GM12865 (cell line): ENCODE results near the gene BMP2K.
"Not testable (repeated sequence)": the region's sequence is repeated elsewhere in the genome, so short reads cannot be mapped to it uniquely, and the experiment has no call there.

Experiments used
- DNase-seq: peaks from one replicate; pipeline ENCODE4 v3.0.0; 2010; ENCODE audit warnings: low read depth
- H3K4me3 ChIP-seq: 2 replicates; pipeline ENCODE4 v1.5.1; 2011; ENCODE audit warnings: mild to moderate bottlenecking, low read depth, low read length, control low read depth
- CTCF ChIP-seq: IDR thresholded peaks from 2 replicates; pipeline ENCODE4 v1.5.1; 2011; ENCODE audit warnings: low read length, control low read depth, low read depth, inconsistent platforms; ENCODE audit not compliant: insufficient read depth; ENCODE audit errors: missing control alignments

Gene BMP2K

GRCh38 chr4:78787392-78788006 lies 11.3 kb downstream of the BMP2K start:
- no peak for DNase-seq
- no peak for TF ChIP-seq CTCF
- no peak overlapping the region for H3K4me3 ChIP-seq

DNA sequence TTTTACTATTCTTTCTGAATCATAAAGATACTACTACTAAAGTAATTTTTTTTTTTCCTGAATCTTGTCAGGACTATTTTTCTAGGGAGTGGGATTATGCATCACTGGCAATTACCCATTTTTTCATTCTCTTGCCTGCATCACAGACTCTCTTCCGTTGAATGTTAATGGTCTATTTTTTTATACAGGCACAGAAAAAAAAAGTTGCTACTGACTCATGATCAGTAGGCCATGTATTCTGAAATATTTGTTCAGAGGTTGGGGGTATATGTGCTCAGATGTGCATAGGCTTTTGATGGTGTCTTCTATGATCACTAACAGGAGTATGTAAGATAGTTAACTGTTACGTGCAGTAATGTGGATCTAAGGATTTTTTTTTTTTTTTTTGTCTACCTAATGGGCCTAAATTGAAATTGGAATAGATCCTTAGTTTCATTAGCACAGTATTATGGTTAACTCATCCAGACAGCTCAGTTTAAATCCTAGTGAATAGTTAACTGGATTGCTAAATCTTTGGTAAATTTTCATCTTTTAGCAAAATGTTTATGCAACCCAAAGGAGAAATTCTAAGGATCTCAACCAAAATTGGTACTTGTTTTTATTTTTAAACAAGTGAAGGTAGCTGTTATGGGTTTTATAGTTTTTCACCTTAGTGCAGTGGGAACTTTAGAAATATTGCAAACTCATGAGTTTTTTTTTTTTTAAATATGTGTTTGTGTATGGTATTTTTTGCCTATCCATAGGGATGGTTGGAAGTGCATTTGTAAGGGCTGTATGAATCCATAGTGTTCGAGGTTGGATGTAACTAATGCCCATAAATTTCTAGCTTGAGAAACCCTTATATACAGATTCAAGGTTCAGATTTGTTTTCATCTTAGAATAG lies 12.1 kb downstream of the BMP2K start:
- H3K4me3 ChIP-seq: no peak overlapping the region
- DNase-seq: no peak
- no peak for TF ChIP-seq CTCF

- H3K4me3 ChIP-seq, DNase-seq: not testable (repeated sequence)
These were observed 19.7 kb downstream of the BMP2K start for GRCh38 chr4:78795594-78796416.

DNA sequence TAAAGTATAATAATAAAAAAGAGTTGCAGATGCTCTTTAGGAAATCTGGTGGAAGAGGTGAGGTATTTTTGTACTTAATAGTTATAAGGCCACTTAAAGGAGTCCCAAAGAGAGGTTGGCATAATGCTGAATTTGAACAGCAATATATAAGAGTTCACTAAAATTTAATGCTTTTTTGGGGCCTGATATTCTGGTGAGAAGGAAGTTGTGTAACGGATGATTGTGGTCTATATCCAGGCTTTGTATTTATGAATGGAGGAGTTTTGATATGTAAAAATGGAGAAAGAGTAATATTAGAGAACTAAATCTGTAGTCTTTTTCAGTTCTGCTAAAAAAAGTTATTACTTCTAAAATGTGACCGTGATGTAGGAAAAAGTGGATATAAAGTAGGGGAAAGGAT lies 20.4 kb downstream of the BMP2K start:
- DNase-seq: no peak
- TF ChIP-seq CTCF: no peak
- H3K4me3 ChIP-seq: no peak overlapping the region

DNA sequence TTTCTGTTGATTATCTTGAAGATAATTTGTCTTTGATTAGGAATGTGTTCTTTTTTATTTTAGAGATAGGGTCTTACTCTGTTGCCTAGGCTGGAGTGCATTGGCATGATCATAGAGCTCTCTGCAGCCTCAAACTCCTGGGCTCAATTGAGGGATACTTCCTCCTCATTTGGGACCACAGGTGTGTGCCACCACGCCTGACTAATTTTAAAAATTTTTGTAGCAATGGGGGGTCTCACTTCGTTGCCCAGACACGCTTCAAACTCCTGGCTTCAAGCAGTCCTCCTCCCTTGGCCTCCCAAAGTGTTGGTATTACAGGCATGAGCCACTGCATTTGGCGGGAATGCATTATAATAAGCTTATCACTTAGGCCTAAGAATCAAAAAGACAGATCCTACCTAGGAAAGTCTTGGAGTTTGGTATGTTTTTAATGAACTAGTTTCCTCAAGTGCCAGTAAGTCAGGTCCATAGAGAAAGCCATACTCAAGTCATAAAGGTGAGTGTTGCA lies 21.7 kb downstream of the BMP2K start:
- TF ChIP-seq CTCF: no peak

DNA sequence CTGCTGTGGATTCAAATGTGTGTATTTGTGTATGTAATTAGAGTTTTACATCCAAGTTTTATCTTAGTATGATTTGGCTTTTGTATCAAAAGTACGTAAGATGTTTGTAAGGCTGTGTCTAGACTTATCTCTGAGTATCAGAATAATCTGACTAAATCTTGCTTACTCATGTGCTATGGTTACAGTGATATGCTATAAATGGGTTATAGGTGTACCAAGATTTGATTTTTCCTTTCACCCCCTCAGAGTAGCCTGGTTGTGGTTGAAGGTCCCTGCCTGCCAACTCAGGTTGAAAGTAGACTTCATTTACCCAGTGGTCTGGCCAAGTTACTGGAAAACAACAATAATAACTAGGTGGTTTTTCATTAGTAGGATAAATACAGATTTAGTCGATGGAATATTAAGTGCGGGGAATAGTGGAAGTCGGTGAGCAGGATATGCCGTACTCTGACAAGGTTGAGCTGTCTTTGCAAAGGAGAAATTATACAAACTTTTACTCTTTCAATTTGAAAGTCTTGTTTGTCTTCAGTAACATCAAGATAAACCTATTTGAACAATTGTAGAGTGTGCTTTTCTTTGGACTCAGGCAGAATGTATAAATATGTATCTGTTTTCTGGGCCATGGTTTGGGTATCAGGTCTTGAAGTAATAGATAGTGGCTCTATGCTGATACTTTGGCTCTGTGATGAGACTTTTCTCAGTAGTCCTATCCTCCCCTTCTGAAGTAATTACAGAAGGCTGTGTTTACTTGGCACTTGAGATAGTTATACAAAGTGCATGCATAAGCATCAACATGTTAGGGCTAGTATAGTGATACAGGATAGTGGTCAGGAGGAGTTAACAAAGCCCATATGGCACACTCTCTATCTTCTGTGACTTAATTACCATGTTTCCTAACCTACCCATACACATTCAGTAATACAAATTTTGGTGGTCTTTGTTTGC lies 23.7 kb downstream of the BMP2K start:
- no peak overlapping the region for H3K4me3 ChIP-seq
- TF ChIP-seq CTCF: no peak
- no peak for DNase-seq

More for the DNA sequence above, 21.7 kb downstream of the BMP2K start:
- H3K4me3 ChIP-seq: no peak overlapping the region
- DNase-seq: no peak
